Loucy (cell line): ENCODE data around the gene TFDP1.

Source experiments
- EZH2phosphoT487 ChIP-seq: fragments of 200-600 bp; IDR thresholded peaks from 2 replicates; pipeline ENCODE4 v1.6.1; 2018; ENCODE audit warnings: antibody characterized with exemption, mild to moderate bottlenecking, moderate library complexity, borderline replicate concordance
- TF ChIP-seq, protein P1 (sequence below): fragments of 200-600 bp; sonication (generic); conservative IDR thresholded peaks from 2 replicates; pipeline ENCODE4 v1.5.1; 2014; ENCODE audit warnings: mild to moderate bottlenecking, antibody characterized with exemption, low read length

GRCh38 chr13:113643593-113643992 is 59.0 kb downstream of the TFDP1 start:
- TF ChIP-seq, protein P1, sequence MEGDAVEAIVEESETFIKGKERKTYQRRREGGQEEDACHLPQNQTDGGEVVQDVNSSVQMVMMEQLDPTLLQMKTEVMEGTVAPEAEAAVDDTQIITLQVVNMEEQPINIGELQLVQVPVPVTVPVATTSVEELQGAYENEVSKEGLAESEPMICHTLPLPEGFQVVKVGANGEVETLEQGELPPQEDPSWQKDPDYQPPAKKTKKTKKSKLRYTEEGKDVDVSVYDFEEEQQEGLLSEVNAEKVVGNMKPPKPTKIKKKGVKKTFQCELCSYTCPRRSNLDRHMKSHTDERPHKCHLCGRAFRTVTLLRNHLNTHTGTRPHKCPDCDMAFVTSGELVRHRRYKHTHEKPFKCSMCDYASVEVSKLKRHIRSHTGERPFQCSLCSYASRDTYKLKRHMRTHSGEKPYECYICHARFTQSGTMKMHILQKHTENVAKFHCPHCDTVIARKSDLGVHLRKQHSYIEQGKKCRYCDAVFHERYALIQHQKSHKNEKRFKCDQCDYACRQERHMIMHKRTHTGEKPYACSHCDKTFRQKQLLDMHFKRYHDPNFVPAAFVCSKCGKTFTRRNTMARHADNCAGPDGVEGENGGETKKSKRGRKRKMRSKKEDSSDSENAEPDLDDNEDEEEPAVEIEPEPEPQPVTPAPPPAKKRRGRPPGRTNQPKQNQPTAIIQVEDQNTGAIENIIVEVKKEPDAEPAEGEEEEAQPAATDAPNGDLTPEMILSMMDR, result no peak
- no peak for TF ChIP-seq EZH2phosphoT487
